ENCODE results near the gene TMC1.

- no peak for TF ChIP-seq POLR2AphosphoS5 (IDR thresholded peaks at IDR 0.05)
- TF ChIP-seq, protein P1, sequence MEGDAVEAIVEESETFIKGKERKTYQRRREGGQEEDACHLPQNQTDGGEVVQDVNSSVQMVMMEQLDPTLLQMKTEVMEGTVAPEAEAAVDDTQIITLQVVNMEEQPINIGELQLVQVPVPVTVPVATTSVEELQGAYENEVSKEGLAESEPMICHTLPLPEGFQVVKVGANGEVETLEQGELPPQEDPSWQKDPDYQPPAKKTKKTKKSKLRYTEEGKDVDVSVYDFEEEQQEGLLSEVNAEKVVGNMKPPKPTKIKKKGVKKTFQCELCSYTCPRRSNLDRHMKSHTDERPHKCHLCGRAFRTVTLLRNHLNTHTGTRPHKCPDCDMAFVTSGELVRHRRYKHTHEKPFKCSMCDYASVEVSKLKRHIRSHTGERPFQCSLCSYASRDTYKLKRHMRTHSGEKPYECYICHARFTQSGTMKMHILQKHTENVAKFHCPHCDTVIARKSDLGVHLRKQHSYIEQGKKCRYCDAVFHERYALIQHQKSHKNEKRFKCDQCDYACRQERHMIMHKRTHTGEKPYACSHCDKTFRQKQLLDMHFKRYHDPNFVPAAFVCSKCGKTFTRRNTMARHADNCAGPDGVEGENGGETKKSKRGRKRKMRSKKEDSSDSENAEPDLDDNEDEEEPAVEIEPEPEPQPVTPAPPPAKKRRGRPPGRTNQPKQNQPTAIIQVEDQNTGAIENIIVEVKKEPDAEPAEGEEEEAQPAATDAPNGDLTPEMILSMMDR (IDR thresholded peaks at IDR 0.05) = no peak
Observed at GRCh38 chr9:72486594-72486955, 34.8 kb upstream of the TMC1 start.

Measured in suprapubic skin (tissue), 3 donors.